Neural cell (in vitro differentiated cells): ENCODE results near the gene ARHGEF39. TPM values are rescaled to one million over a fixed set of nuclear protein-coding genes. Genes with fewer than 3 reads are reported as not detected.

ENCODE experiments used
- H2AFZ ChIP-seq: fragments of 200-600, 300-800 bp; sonication (generic), shearing (Covaris generic); 2 replicates; pipeline ENCODE4 v1.6.0; 2014; ENCODE audit warnings: low read depth, mild to moderate bottlenecking, antibody characterized with exemption, low read length, moderate library complexity
- H3F3A ChIP-seq: fragments of 200-600 bp; shearing (Covaris generic); 2 replicates; pipeline ENCODE4 v1.6.1; 2016; ENCODE audit warnings: mild to moderate bottlenecking, moderate library complexity, mixed read lengths, antibody characterized with exemption, low read length; ENCODE audit not compliant: insufficient read depth, poor library complexity, severe bottlenecking
- H3K27ac ChIP-seq: fragments of 200-600, 300-800 bp; sonication (generic), shearing (Covaris generic); 2 replicates; pipeline ENCODE4 v1.5.1; 2014; ENCODE audit warnings: mild to moderate bottlenecking, low read length, moderate library complexity
- H3K27me3 ChIP-seq: fragments of 300-800, 200-600 bp; sonication (generic), shearing (Covaris generic); 2 replicates; pipeline ENCODE4 v1.6.0; 2014; ENCODE audit warnings: mild to moderate bottlenecking, low read depth, low read length, moderate library complexity; ENCODE audit not compliant: insufficient read depth
- H3K36me3 ChIP-seq: fragments of 300-800, 200-600 bp; sonication (generic), shearing (Covaris generic); 2 replicates; pipeline ENCODE4 v1.5.1; 2014; ENCODE audit warnings: mild to moderate bottlenecking, antibody characterized with exemption, low read length, moderate library complexity; ENCODE audit not compliant: insufficient read depth
- H3K4me2 ChIP-seq: fragments of 300-800, 200-600 bp; sonication (generic), shearing (Covaris generic); 2 replicates; pipeline ENCODE4 v1.6.0; 2014; ENCODE audit warnings: mild to moderate bottlenecking, low read length
- H3K4me3 ChIP-seq: fragments of 300-800, 200-600 bp; sonication (generic), shearing (Covaris generic); 2 replicates; pipeline ENCODE4 v1.5.1; 2014; ENCODE audit warnings: mild to moderate bottlenecking, low read length, moderate library complexity
- H3K79me2 ChIP-seq: fragments of 200-600 bp; shearing (Covaris generic); replicated peaks from 2 replicates; pipeline ENCODE4 v1.6.0; 2014; ENCODE audit warnings: mild to moderate bottlenecking, low read length, moderate library complexity; ENCODE audit not compliant: insufficient read depth
- H3K9ac ChIP-seq: fragments of 300-800, 200-600 bp; sonication (generic), shearing (Covaris generic); 2 replicates; pipeline ENCODE4 v1.6.1; 2016; ENCODE audit warnings: mild to moderate bottlenecking, low read length, mixed read lengths
- H3K9me2 ChIP-seq: fragments of 200-600 bp; shearing (Covaris generic); 2 replicates; pipeline ENCODE4 v1.6.1; 2016; ENCODE audit warnings: mild to moderate bottlenecking, low read length, mixed read lengths; ENCODE audit not compliant: insufficient read depth
- H3K9me3 ChIP-seq: fragments of 200-600, 300-800 bp; sonication (generic), shearing (Covaris generic); 2 replicates; pipeline ENCODE4 v1.6.1; 2016; ENCODE audit warnings: mild to moderate bottlenecking, mixed run types, low read length, moderate library complexity, mixed read lengths
- H4K20me1 ChIP-seq: fragments of 200-600 bp; shearing (Covaris generic); 2 replicates; pipeline ENCODE4 v1.6.1; 2016; ENCODE audit warnings: mild to moderate bottlenecking, mixed run types; ENCODE audit not compliant: insufficient read depth
- EP300 ChIP-seq: fragments of 450-650 bp; conservative IDR thresholded peaks from 2 replicates; pipeline ENCODE4 v1.6.1; 2014; ENCODE audit warnings: antibody characterized with exemption, mild to moderate bottlenecking, moderate library complexity; ENCODE audit not compliant: poor library complexity, severe bottlenecking
- EZH2 ChIP-seq: fragments of 200-600, 300-800 bp; shearing (Covaris generic), sonication (generic); IDR thresholded peaks from 2 replicates; pipeline ENCODE4 v1.6.1; 2014; ENCODE audit warnings: antibody characterized with exemption, low read length, borderline replicate concordance, mild to moderate bottlenecking; ENCODE audit not compliant: insufficient read depth, poor library complexity, severe bottlenecking
- MXI1 ChIP-seq: fragments of 450-650 bp; conservative IDR thresholded peaks from 2 replicates; pipeline ENCODE4 v1.6.1; 2014; ENCODE audit warnings: antibody characterized with exemption, mild to moderate bottlenecking; ENCODE audit not compliant: poor library complexity, severe bottlenecking
- POLR2AphosphoS5 ChIP-seq: IDR thresholded peaks from 2 replicates; pipeline ENCODE4 v1.6.1; 2012
- RAD21 ChIP-seq: fragments of 450-650 bp; conservative IDR thresholded peaks from 2 replicates; pipeline ENCODE4 v1.6.1; 2014; ENCODE audit warnings: antibody characterized with exemption, mild to moderate bottlenecking, moderate library complexity
- SMC3 ChIP-seq: fragments of 450-650 bp; conservative IDR thresholded peaks from 2 replicates; pipeline ENCODE4 v1.6.1; 2014; ENCODE audit warnings: antibody characterized with exemption, mild to moderate bottlenecking, moderate library complexity; ENCODE audit not compliant: poor library complexity
- TAF1 ChIP-seq: IDR thresholded peaks from 2 replicates; pipeline ENCODE4 v1.6.1; 2012; ENCODE audit warnings: low read depth
- polyA plus RNA-seq: library from polyadenylated mRNA; depleted of rRNA; stranded (reverse); fragments of >200 nt; gene quantifications from 2 replicates; pipeline ENCODE4 v1.2.3, GENCODE V29; 2014
- TF ChIP-seq, protein P1 (sequence below): IDR thresholded peaks from 2 replicates; pipeline ENCODE4 v1.6.1; 2012; ENCODE audit warnings: borderline replicate concordance
- TF ChIP-seq, protein P2 (sequence below): fragments of 450-650 bp; IDR thresholded peaks from 2 replicates; pipeline ENCODE4 v1.5.1; 2014; ENCODE audit warnings: antibody characterized with exemption, mild to moderate bottlenecking, moderate library complexity; ENCODE audit not compliant: poor library complexity, severe bottlenecking

ARHGEF39 gene
- polyA plus RNA-seq, 1 donor from 2014 or later = 0.51 TPM

DNA sequence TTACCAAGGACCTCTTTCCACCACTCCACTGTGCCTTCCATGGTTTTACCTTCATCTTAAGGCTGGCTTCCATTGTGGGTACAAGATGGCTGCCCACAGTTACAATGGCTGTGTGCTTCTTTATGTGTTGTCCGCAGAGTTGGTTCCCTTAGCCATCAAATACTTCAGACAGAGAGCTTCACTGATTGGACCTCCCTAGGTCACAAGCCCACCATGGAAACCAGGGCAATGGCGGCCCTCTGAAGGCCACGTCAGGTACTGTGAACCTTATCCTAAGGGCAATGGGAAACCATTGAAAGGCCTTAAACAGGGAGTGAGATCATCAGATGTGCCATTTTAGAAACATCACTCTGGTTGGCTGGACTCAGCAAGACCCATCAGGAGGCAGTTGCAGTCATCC lies 2.9 kb upstream of the ARHGEF39 start:
- no peak overlapping the region for H2AFZ ChIP-seq
- no peaks in the 10 kb centered on the region for H3K9me3 ChIP-seq
- TF ChIP-seq TAF1 = no peak
- TF ChIP-seq MXI1 = no peak
- no peak for TF ChIP-seq SMC3
- no peak for TF ChIP-seq RAD21
- TF ChIP-seq EZH2 = no peak
- TF ChIP-seq POLR2AphosphoS5 = no peak
- TF ChIP-seq, protein P1, sequence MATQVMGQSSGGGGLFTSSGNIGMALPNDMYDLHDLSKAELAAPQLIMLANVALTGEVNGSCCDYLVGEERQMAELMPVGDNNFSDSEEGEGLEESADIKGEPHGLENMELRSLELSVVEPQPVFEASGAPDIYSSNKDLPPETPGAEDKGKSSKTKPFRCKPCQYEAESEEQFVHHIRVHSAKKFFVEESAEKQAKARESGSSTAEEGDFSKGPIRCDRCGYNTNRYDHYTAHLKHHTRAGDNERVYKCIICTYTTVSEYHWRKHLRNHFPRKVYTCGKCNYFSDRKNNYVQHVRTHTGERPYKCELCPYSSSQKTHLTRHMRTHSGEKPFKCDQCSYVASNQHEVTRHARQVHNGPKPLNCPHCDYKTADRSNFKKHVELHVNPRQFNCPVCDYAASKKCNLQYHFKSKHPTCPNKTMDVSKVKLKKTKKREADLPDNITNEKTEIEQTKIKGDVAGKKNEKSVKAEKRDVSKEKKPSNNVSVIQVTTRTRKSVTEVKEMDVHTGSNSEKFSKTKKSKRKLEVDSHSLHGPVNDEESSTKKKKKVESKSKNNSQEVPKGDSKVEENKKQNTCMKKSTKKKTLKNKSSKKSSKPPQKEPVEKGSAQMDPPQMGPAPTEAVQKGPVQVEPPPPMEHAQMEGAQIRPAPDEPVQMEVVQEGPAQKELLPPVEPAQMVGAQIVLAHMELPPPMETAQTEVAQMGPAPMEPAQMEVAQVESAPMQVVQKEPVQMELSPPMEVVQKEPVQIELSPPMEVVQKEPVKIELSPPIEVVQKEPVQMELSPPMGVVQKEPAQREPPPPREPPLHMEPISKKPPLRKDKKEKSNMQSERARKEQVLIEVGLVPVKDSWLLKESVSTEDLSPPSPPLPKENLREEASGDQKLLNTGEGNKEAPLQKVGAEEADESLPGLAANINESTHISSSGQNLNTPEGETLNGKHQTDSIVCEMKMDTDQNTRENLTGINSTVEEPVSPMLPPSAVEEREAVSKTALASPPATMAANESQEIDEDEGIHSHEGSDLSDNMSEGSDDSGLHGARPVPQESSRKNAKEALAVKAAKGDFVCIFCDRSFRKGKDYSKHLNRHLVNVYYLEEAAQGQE = no peak
- TF ChIP-seq, protein P2, sequence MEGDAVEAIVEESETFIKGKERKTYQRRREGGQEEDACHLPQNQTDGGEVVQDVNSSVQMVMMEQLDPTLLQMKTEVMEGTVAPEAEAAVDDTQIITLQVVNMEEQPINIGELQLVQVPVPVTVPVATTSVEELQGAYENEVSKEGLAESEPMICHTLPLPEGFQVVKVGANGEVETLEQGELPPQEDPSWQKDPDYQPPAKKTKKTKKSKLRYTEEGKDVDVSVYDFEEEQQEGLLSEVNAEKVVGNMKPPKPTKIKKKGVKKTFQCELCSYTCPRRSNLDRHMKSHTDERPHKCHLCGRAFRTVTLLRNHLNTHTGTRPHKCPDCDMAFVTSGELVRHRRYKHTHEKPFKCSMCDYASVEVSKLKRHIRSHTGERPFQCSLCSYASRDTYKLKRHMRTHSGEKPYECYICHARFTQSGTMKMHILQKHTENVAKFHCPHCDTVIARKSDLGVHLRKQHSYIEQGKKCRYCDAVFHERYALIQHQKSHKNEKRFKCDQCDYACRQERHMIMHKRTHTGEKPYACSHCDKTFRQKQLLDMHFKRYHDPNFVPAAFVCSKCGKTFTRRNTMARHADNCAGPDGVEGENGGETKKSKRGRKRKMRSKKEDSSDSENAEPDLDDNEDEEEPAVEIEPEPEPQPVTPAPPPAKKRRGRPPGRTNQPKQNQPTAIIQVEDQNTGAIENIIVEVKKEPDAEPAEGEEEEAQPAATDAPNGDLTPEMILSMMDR = no peak
- no peak for TF ChIP-seq EP300
- no peaks in the 10 kb centered on the region for H4K20me1 ChIP-seq
- no peak overlapping the region for H3K4me3 ChIP-seq
- H3K4me2 ChIP-seq = no peak overlapping the region
- H3K36me3 ChIP-seq = no peaks in the 10 kb centered on the region
- no peak overlapping the region for H3K27ac ChIP-seq
- no peaks in the 10 kb centered on the region for H3K27me3 ChIP-seq
- no peaks in the 10 kb centered on the region for H3F3A ChIP-seq
- H3K9ac ChIP-seq = no peak overlapping the region
- H3K9me2 ChIP-seq = no peaks in the 10 kb centered on the region
- H3K79me2 ChIP-seq = no peaks in the 10 kb centered on the region

DNA sequence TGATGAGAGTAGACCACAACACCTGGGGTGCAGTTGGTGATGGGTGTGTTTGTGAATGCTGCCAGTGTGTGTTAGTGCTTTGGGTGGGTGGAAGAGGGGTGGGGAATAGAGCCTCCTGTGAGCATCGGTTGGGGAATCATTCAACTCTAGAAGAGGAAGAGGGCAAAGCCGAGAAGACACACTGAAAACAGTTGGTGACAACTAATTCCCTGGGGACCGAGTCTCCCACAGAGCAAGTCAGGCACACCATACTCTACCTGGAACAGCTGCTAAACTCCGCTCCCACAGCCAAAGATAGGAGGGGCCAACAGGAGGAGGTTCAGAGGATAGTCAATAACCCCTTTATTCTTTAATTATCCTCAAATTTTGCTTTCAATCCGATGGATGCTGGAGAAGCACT lies 1.6 kb upstream of the ARHGEF39 start:
- Histone ChIP-seq H3K79me2 (no peaks in the 10 kb centered on the region), H3K4me2 (no peak overlapping the region), H3K36me3 (no peaks in the 10 kb centered on the region), H3F3A (no peaks in the 10 kb centered on the region), H3K27me3 (no peaks in the 10 kb centered on the region), H3K9ac (no peak overlapping the region), H3K9me3 (no peaks in the 10 kb centered on the region), H3K27ac (no peak overlapping the region), H2AFZ (no peak overlapping the region), H3K4me3 (no peak overlapping the region), H4K20me1 (no peaks in the 10 kb centered on the region), H3K9me2 (no peaks in the 10 kb centered on the region)
- no peak for TF ChIP-seq EZH2
- TF ChIP-seq, protein P1 = no peak
- TF ChIP-seq TAF1 = no peak
- TF ChIP-seq SMC3 = no peak
- TF ChIP-seq MXI1 = no peak
- no peak for TF ChIP-seq RAD21
- TF ChIP-seq, protein P2 = no peak
- TF ChIP-seq POLR2AphosphoS5 = no peak
- TF ChIP-seq EP300 = no peak
